IPS-20b (cell line): ENCODE results near the gene INPPL1.
"Not testable (repeated sequence)": the region's sequence is repeated elsewhere in the genome, so short reads cannot be mapped to it uniquely, and the experiment has no call there.

Experiments
- H3K27ac ChIP-seq: one replicate; pipeline ENCODE4 v1.5.1; 2013; ENCODE audit warnings: low read length
- H3K27me3 ChIP-seq: 2 replicates; pipeline ENCODE4 v1.6.1; 2013; ENCODE audit warnings: mild to moderate bottlenecking, low read length, inconsistent platforms; ENCODE audit not compliant: insufficient read depth
- H3K36me3 ChIP-seq: 2 replicates; pipeline ENCODE4 v1.6.1; 2013; ENCODE audit warnings: low read depth, mild to moderate bottlenecking, inconsistent platforms, low read length, moderate library complexity; ENCODE audit not compliant: insufficient read depth
- H3K4me1 ChIP-seq: 2 replicates; pipeline ENCODE4 v1.6.1; 2013; ENCODE audit warnings: mild to moderate bottlenecking, control low read depth, inconsistent platforms, low read length, moderate library complexity; ENCODE audit not compliant: insufficient read depth
- H3K4me3 ChIP-seq: 2 replicates; pipeline ENCODE4 v1.5.1; 2013; ENCODE audit warnings: mild to moderate bottlenecking, low read length, inconsistent platforms
- H3K9ac ChIP-seq: 2 replicates; pipeline ENCODE4 v1.6.1; 2013; ENCODE audit warnings: low read depth, mild to moderate bottlenecking, inconsistent platforms, low read length, moderate library complexity
- H3K9me3 ChIP-seq: 2 replicates; pipeline ENCODE4 v1.6.1; 2013; ENCODE audit warnings: mild to moderate bottlenecking, low read depth, low read length, inconsistent platforms; ENCODE audit not compliant: insufficient read depth

INPPL1 gene

GRCh38 chr11:72253392-72253791 lies 28.8 kb downstream of the INPPL1 start:
- 0 out of 2 replicates have a peak, but pooled peaks cover 3% of the 10 kb centered on the region for H3K4me1 ChIP-seq
- H3K9me3 ChIP-seq = peaks cover 2% of the 10 kb centered on the region; the same call in 1 of the 2 replicates
- H3K27ac ChIP-seq = no peak overlapping the region
- no peak overlapping the region for H3K9ac ChIP-seq
- H3K27me3 ChIP-seq = peaks cover 36% of the 10 kb centered on the region
- H3K36me3 ChIP-seq = no peaks in the 10 kb centered on the region
- no peak overlapping the region for H3K4me3 ChIP-seq

DNA sequence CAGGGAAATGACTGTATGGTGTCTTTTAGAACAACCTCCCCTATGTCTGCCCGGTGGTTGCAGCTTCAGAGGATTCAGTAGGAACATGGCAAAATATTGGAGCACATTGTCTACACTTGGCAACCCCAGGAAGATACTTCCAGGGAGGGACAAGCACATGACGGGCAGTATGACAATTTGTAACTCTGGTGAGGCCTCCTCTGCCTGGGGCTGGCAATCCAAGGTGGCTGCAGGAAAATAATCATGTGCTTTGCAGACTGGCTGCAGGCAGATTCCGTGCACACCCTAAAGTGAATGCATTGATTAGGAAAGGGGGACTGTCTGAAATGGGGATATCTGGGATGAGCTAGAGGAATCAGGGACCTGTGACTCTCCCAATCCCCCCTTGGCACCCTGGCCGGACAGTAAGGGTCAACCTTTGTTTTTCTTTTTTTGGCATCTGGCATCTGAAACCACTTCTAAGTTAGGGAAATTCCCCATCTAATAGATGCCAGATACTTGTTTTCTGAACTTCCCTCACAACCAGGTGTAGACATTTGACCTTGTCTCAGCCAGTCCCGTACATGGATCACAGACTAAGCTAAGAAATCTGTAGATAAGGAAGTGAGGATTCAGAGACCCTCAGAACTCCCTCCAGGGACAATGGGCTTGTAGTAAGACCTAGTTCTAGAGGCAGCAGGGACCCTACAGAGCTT lies 29.9 kb downstream of the INPPL1 start:
- no peaks in the 10 kb centered on the region for H3K4me1 ChIP-seq
- no peak overlapping the region for H3K4me3 ChIP-seq
- no peaks in the 10 kb centered on the region for H3K36me3 ChIP-seq
- peaks cover 2% of the 10 kb centered on the region; the same call in 1 of the 2 replicates for H3K9me3 ChIP-seq
- no peak overlapping the region for H3K27ac ChIP-seq
- H3K27me3 ChIP-seq = peaks cover 27% of the 10 kb centered on the region
- H3K9ac ChIP-seq = no peak overlapping the region

GRCh38 chr11:72257570-72257969 lies 33.0 kb downstream of the INPPL1 start:
- H3K36me3 ChIP-seq = no peaks in the 10 kb centered on the region
- no peak overlapping the region for H3K9ac ChIP-seq
- H3K9me3 ChIP-seq = peaks cover 2% of the 10 kb centered on the region; the same call in 1 of the 2 replicates
- H3K4me1 ChIP-seq = peaks cover 6% of the 10 kb centered on the region; the same call in 1 of the 2 replicates
- peaks cover 3% of the 10 kb centered on the region; the same call in 1 of the 2 replicates for H3K27me3 ChIP-seq
- H3K27ac ChIP-seq = no peak overlapping the region
- no peak overlapping the region for H3K4me3 ChIP-seq

- Histone ChIP-seq H3K9me3 (no peaks in the 10 kb centered on the region), H3K4me1 (peaks cover 6% of the 10 kb centered on the region; the same call in 1 of the 2 replicates), H3K4me3 (no peak overlapping the region), H3K27me3 (peaks cover 3% of the 10 kb centered on the region; the same call in 1 of the 2 replicates), H3K36me3 (no peaks in the 10 kb centered on the region), H3K27ac (no peak overlapping the region), H3K9ac (no peak overlapping the region)
These were observed 34.9 kb downstream of the INPPL1 start for GRCh38 chr11:72259490-72259889.

DNA sequence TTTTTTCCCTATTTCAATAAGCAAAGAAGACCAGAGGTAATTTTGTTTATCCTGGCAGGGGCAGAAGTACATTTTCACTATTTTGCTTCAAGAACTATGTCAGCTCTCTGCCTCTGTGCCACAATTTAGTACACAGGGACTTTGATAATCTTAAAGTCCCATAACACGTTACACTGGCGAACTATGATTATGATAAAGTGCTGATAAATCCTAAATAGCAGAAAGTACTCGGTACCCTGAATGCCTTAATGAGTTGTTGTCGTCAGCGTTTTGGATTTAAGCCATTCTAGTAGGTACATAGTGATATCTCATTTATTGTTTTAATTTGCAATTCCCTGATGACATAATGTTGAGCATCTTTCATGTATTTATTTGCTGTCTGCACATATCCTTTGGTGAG lies 36.0 kb downstream of the INPPL1 start:
- Histone ChIP-seq H3K36me3 (no peaks in the 10 kb centered on the region), H3K4me3 (no peak overlapping the region), H3K27ac (no peak overlapping the region), H3K9ac (no peak overlapping the region), H3K9me3 (no peaks in the 10 kb centered on the region), H3K4me1 (peaks cover 6% of the 10 kb centered on the region; the same call in 1 of the 2 replicates), H3K27me3 (peaks cover 3% of the 10 kb centered on the region; the same call in 1 of the 2 replicates)

GRCh38 chr11:72263361-72263760 lies 38.8 kb downstream of the INPPL1 start:
- H3K9me3 ChIP-seq = no peaks in the 10 kb centered on the region
- H3K36me3 ChIP-seq = no peaks in the 10 kb centered on the region
- H3K27me3 ChIP-seq = no peaks in the 10 kb centered on the region
- peaks cover 6% of the 10 kb centered on the region; the same call in 1 of the 2 replicates for H3K4me1 ChIP-seq
- no peak overlapping the region for H3K9ac ChIP-seq
- H3K27ac ChIP-seq = no peak overlapping the region
- no peak overlapping the region for H3K4me3 ChIP-seq

- no peaks in the 10 kb centered on the region for H3K27me3 ChIP-seq
- no peak overlapping the region for H3K27ac ChIP-seq
- H3K4me1 ChIP-seq = no peaks in the 10 kb centered on the region
- H3K36me3 ChIP-seq = no peaks in the 10 kb centered on the region
- H3K9ac ChIP-seq = no peak overlapping the region
- no peak overlapping the region for H3K4me3 ChIP-seq
- H3K9me3 ChIP-seq = no peaks in the 10 kb centered on the region
These were observed 41.4 kb downstream of the INPPL1 start for GRCh38 chr11:72265951-72266350.

GRCh38 chr11:72266960-72267359 lies 42.4 kb downstream of the INPPL1 start:
- not testable (repeated sequence) for H3K36me3 ChIP-seq, H3K9ac ChIP-seq, H3K27ac ChIP-seq, H3K27me3 ChIP-seq, H3K4me3 ChIP-seq, H3K9me3 ChIP-seq, H3K4me1 ChIP-seq

DNA sequence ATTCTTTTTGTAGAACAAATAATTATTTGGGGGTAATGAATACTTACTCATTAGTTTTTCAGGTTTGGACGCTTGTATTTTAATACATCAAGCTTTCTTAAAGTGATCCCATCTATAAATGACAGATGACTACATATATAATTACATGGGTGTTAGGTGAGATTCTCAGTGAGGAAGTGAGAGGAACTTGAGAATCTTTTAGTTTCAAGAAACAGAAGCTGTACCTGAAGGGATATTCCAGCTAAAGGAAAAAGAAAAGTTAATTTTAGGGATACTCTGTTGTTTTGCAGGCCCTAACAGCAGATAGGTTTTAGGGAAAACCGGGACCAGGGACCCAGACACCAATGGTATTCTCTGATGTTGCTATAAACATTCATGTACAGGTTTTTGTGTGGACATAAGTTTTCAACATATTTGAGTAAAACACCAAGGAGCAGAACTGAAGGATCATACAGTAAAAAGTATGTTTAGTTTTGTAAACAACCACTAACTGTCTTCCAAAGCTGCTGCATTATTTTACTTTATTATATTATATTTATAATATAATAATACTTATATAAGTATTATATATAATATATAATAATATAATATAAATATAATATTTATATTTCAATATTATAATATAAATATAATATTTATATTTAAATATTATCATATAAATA lies 43.5 kb downstream of the INPPL1 start:
- Histone ChIP-seq H3K4me3 (no peak overlapping the region), H3K9ac (no peak overlapping the region), H3K27ac (no peak overlapping the region), H3K9me3 (no peaks in the 10 kb centered on the region), H3K4me1 (no peaks in the 10 kb centered on the region), H3K27me3 (no peaks in the 10 kb centered on the region), H3K36me3 (no peaks in the 10 kb centered on the region)

- H3K27me3 ChIP-seq = no peaks in the 10 kb centered on the region
- H3K27ac ChIP-seq = no peak overlapping the region
- no peak overlapping the region for H3K4me3 ChIP-seq
- H3K4me1 ChIP-seq = no peaks in the 10 kb centered on the region
- no peak overlapping the region for H3K9ac ChIP-seq
- no peaks in the 10 kb centered on the region for H3K9me3 ChIP-seq
- no peaks in the 10 kb centered on the region for H3K36me3 ChIP-seq
These were observed 47.4 kb downstream of the INPPL1 start for GRCh38 chr11:72271980-72272379.

- Histone ChIP-seq H3K4me3 (no peak overlapping the region), H3K4me1 (no peaks in the 10 kb centered on the region), H3K27me3 (no peaks in the 10 kb centered on the region), H3K27ac (no peak overlapping the region), H3K9ac (no peak overlapping the region), H3K9me3 (no peaks in the 10 kb centered on the region), H3K36me3 (no peaks in the 10 kb centered on the region)
These were observed 49.9 kb downstream of the INPPL1 start for GRCh38 chr11:72274435-72274834.

GRCh38 chr11:72278905-72279304 lies 54.3 kb downstream of the INPPL1 start:
- Histone ChIP-seq H3K4me3 (no peak overlapping the region), H3K4me1 (no peaks in the 10 kb centered on the region), H3K9ac (no peak overlapping the region), H3K27ac (no peak overlapping the region), H3K36me3 (no peaks in the 10 kb centered on the region), H3K9me3 (no peaks in the 10 kb centered on the region), H3K27me3 (no peaks in the 10 kb centered on the region)
